Fibroblast of the conjunctiva (primary cell): ENCODE data around the gene LRRTM4.

Source experiments
- DNase-seq: peaks from one replicate; pipeline ENCODE4 v3.0.0-alpha.2; 2010; ENCODE audit warnings: low read depth

Gene LRRTM4

GRCh38 chr2:77521931-77522470, at the start of gene LRRTM4:
Gene LRRTM4, minus strand, starts transcription at chr2:77522376.
- DNase-seq, result no peak

GRCh38 chr2:77571545-77571944, 49.4 kb upstream of the LRRTM4 start:
- no peak for DNase-seq

GRCh38 chr2:77567723-77568122, 45.5 kb upstream of the LRRTM4 start:
- no peak for DNase-seq

DNA sequence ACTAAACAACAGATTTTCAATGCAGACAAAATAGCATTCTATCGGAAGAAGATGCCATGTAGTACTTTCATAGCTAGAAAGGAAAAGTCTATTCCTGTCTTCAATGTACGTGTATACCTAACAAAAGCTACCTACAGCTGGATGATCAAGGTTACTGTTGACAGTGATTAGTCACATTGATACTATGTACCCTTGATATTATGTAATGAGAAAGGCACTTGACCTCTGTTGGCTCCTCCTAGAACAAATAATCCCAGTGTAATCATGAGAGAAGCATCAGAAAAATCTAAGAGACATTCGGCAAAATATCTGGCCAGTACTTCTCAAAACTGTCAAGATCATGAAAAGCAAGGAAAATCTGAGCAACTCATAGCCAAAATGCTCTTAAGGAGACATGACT, 44.4 kb upstream of the LRRTM4 start:
- no peak for DNase-seq

DNA sequence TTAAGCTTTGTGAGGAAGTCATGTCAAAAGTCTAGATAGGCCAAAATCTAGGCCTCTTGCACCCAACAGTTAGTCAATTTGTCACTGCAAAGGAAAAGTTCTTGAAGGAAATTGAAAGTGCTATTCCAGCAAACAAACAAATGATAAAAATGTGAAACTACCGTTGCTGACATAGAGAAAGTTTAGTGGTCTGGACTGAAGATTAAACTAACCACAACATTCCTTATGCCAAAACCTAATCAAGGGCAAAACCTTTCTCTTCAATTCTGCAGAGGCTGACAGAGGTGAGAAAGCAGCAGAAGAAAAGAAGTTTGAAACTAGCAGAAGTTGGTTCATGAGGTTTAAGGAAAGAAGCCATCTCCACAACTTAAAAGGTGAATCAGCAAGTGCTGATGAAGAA, 44.0 kb upstream of the LRRTM4 start:
- DNase-seq, result no peak

DNA sequence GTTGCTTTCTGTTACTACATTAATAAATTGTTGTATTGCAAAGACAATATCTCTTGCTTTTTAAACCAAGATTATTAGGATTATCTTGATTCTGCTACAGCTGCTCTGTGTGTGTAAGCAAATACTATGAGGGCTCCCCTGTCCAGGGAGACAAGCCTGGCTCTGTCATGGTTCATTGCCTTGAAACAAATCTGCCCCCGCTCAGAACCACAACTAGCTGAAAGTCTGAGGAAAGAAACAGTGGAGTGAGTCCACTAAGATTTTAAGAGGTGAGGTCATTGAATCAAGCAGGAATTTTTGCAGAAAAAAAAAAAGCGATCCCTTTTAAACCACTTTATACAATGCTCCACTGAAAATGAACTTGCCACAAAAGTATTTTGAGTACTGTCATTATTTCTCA, 30.8 kb upstream of the LRRTM4 start:
- DNase-seq, result no peak

DNA sequence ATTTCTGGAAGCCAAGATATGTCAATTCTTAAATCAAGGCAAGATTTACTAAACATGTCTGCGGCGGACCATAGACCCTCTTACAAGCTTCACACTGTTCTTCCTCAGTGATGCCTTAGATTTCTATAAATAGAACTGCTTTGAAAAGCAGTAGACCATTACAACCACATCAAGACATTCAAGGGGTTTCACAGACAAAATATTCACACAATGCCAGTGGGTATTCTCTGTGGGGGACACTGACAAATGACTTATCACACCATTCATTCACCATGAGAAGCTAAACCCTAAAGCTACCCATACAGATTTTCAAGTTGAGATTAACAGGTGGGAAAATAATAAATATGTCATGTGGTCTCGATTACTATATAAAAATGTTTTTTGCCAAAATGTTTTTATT, 15.9 kb upstream of the LRRTM4 start:
- DNase-seq, result no peak

GRCh38 chr2:77522888-77523287, 712 bp upstream of the LRRTM4 start:
- DNase-seq, result no peak

DNA sequence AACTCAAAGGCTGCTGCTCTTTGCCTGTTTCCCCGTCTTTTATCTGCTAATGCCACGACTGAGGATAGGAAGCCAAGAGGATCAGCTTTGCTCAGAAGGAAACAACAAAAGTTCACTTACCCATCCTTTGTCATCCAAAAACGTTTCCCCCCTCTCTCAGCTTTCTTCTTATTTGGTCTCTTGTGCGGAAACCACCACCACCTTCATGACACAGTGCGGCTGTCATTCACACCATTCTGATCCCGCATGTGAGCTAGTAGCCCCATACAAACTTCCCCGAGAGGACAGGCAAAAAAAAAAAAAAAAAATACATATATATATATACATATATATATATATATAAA, 656 bp downstream of the LRRTM4 start:
- DNase-seq, result no peak

DNA sequence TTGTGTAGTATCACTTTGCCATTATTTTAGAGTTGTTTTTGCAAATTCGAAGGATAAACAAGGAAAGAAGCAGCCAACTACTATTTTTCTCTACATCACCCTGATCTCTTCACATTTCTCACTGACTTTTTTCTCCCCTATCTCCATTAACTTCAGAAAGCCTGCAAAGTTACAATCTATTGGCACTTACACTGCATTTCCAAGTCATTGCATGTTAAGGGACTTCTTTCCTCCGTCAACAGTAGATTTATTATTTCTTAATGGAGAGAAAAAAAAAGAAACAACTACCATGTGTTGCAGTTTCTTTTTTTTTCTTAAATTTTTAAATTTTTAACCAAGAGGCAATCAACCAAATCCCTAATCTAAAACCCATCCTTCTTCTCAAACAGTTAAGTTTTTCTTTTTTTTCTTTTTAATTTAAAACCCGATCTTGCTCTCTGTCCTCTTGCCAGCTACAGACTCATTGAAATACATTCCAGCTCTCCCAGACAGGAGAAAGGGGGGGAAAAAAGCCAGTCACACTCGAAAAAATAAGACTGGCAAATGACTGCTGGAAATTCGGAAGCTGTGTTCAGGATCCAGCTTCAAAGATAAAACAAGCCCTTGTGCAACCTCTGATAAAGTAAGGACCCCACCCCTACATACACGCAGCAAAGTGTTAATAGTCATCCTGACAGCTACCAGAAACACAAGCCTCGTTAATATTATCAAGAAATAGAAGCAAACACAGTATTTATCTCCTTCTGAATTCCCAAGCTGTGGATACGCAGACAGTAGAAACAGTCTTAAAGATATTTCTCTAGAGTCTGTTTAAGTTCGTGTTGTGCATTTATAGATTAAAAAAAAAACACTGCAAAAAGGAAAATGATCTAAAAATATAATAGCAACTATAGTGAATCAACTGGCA, 1.3 kb downstream of the LRRTM4 start:
- DNase-seq, result no peak

DNA sequence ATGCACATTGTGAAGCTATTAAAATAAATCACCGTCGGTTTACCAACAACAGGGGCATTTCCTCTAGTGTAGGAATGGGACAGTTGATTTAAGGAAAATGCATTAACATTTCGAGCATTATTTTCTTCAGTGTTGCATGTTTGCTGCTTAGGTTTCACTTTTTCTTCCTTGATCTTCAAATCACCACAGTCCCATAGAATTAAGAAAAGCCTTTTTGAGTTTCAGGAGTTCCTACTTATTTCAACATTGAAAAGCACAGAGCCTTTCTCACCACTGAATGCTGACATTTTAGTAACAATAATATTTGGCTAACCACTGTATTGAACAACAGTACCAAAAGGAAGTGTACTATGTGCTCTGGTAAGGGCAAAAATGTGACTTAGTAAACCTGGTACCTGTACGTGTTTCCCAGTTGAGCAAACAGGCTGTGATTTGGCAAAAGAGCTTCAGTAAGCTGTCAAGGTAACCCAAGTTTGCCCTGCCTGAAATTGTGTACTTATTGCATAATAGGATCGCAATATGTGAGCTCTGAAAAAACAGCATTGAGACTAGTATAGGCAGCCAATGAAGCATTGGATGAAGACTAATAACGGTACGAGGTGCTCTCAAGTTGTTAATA, 2.2 kb downstream of the LRRTM4 start:
- no peak for DNase-seq

GRCh38 chr2:77519164-77519887, 2.9 kb downstream of the LRRTM4 start:
- DNase-seq, result no peak

- no peak for DNase-seq
Measured at GRCh38 chr2:77518311-77518710, 3.9 kb downstream of the LRRTM4 start.

DNA sequence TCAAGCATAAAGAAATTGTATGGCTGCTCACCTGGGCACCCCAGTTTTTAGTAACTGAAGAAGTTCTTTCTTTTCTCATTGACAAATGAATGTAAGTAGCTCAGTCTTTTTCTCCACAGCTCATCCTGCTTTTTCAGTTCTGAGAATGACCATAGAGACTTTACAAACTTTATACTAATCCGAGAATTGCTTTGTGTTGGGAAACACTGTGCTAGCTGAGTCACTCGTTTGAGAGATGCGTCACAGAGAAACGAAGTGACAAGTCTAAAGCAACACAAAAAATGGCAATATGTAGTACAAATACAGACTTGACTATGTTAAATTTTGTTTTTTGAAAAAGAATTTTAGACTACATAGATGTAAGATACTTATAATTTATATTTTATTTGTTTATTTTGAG, 9.0 kb downstream of the LRRTM4 start:
- no peak for DNase-seq

GRCh38 chr2:77512507-77512906, 9.7 kb downstream of the LRRTM4 start:
- no peak for DNase-seq

GRCh38 chr2:77508511-77508910, 13.7 kb downstream of the LRRTM4 start:
- DNase-seq, result no peak

DNA sequence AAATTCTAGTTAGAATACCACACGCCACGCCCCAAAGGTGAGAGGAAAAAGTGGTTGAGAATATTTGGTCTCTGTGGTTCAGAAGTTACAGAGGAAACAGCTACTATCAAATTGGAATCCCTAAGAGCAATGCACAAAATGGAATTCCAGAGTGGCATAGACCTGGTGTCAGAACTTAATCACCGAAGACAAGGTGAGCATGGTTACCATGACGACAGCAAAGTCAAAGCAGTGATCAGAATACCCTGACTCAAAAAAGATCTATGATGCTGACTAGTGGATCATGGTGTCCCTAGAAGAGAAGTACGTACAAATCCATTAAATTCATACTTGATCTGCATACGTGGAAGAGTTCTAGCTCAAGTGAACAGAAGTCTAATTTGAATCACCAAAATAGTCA, 14.5 kb downstream of the LRRTM4 start:
- DNase-seq, result no peak

GRCh38 chr2:77488141-77488540, 34.0 kb downstream of the LRRTM4 start:
- DNase-seq, result no peak

- no peak for DNase-seq
Measured at GRCh38 chr2:77487074-77487803, 34.9 kb downstream of the LRRTM4 start.

- no peak for DNase-seq
Measured at GRCh38 chr2:77484026-77484425, 38.1 kb downstream of the LRRTM4 start.

GRCh38 chr2:77479895-77480294, 42.3 kb downstream of the LRRTM4 start:
- no peak for DNase-seq

DNA sequence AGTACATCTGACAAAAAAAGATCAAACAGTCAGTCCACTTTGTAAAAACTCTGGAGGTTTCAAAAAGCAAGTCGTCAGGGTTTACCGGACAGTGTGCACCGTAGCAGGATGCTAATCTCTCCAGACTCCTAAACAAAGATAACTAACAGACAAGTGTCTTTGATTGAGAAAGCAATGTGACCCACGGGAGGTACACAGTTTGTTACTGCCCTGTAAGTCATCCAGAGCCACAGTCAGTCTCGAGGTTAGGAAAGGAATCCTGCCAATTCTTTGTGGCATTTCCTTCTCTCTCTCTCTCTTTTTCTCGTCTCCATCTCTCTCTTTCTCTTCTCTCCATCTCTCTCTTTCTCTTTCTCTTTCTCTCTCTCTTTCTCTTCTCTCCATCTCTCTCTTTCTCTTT, 42.8 kb downstream of the LRRTM4 start:
- DNase-seq, result no peak
